Fibroblast of skin of back (primary cell): ENCODE data around the gene COL6A3.

ENCODE experiments used
- DNase-seq: peaks from one replicate; pipeline ENCODE4 v3.0.0-alpha.2; 2013

The COL6A3 gene

GRCh38 chr2:237290261-237290660, 123.7 kb downstream of the COL6A3 start:
- peak; percentile 72 for DNase-seq

- DNase-seq, result no peak
These were observed 124.8 kb downstream of the COL6A3 start for GRCh38 chr2:237289139-237289538.

GRCh38 chr2:237287872-237288271, 126.1 kb downstream of the COL6A3 start:
- peak; percentile 60 for DNase-seq

- DNase-seq, result peak; percentile 87
These were observed 130.6 kb downstream of the COL6A3 start for GRCh38 chr2:237283131-237283928.

DNA sequence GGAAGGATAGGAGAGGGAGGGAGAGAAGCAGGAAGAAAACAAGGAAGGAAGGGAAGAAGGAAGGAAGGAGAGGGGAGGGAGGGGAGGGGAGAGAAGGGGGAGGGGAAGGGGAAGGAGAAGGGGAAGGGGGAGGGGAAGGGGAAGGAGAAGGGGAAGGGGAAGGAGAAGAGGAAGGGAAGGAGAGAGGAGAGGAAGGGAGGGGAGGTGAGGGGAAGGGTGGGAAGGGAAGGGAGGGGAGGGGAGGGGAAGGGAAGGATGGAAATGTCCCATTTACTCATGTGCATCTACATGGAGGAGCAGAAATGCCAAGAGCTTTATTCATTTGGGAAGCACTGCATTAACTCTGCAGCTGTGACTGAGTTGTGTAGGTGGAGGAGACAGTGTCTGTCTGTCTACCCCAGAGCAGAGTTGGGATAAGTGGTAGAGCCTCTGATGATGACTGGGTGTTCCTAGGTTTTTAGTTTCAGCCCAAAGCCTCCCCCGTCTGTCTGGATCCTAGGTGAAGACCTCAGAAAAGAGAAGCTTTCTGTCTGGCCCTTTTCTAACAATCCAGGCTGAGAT, 131.3 kb downstream of the COL6A3 start:
- DNase-seq, result peak; percentile 68

GRCh38 chr2:237281836-237282306, 132.1 kb downstream of the COL6A3 start:
- DNase-seq, result peak; percentile 97

- DNase-seq, result no peak
These were observed 133.0 kb downstream of the COL6A3 start for GRCh38 chr2:237280939-237281338.

DNA sequence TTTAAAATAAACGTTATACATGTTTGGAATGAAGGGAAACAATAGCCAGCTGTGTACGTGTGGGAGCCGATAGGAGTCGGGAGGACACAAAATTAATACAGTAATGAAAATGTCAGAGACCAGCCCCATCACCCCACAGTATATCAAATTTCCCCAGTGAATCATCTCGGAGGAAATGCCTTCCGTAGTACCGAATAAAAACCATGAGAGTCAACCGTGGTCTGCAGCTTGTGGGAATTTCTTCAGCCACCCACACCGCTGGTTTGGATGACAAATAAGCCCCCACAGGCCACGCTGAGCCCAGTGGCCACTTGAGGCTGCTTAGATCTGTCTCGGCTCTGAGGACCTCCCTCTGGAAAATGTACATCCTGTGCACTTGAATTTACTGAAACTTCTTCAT, 133.7 kb downstream of the COL6A3 start:
- DNase-seq, result peak; percentile 99

- DNase-seq, result no peak
These were observed 134.8 kb downstream of the COL6A3 start for GRCh38 chr2:237279012-237279768.

DNA sequence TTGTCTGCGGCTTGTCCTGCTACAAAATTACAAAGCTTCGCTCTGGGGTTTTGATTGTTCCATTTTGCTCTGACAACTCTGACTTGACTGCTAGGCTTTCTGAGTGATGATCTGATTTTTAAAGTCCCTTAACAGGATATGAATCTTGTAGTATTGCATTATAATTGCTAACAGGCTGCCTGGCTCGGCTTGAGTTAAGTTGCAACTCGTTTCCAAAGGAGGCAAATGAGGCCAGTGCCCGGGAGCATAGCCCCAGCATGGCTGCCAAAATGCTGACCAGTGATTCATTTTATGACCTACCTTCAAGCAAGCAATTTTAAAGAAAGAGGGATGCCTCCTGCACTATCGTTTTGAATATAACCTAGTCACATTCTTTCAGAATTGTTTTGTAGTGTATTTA, 135.4 kb downstream of the COL6A3 start:
- DNase-seq, result peak; percentile 69

DNA sequence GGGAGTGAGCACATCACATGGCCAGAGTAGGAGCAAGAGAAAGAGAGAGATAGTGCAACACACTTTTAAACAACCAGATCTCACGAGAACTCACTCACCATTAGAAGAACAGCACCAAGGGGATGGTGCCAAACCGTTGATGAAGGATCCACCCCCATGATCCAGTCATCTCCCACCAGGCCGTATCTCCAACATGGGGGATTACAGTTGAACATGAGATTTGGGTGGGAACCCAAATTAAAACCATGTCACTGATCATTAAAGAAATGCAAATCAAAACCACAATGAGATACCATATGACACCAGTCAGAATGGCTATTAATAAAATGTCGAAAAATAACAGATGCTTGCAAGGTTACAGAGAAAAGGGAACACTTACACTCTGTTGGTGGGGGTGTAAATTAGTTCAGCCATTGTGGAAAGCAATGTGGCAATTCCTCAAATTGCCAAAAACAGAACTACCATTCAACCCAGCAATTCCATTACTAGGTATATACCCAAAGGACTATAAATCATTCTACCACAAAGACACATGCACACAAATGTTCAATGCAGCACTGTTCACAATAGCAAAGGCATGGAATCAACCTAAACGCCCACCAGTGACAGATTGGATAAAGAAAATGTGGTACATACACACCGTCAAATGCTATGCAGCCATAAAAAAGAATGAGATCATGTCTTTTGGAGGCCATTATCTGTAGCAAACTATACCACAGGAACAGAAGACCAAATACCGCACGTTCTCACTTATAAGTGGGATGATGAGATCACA, 137.1 kb downstream of the COL6A3 start:
- DNase-seq, result no peak
